HT-29 (cell line): ENCODE measurements around the gene C14orf39. TPM values are rescaled to one million over a fixed set of nuclear protein-coding genes. Genes with fewer than 3 reads are reported as not detected.

ENCODE experiments used
- DNase-seq: peaks from one replicate; pipeline ENCODE4 v3.0.0-alpha.2; 2015; ENCODE audit warnings: low spot score
- total RNA-seq: library from RNA; depleted of rRNA; stranded (reverse); fragments of >200 nt; shearing (Covaris generic); gene quantifications from 2 replicates; pipeline ENCODE4 v1.2.3, GENCODE V29; 2014; rRNA removed

The C14orf39 gene
- not detected in 2 replicates for total RNA-seq

GRCh38 chr14:60485598-60486251 lies at the start of gene C14orf39:
C14orf39 (minus strand) TSS chr14:60486063; CDS start chr14:60485078, 985 bp downstream.
- no peak for DNase-seq

- no peak for DNase-seq
These were observed 46.6 kb upstream of the C14orf39 start for GRCh38 chr14:60532442-60532841.

- DNase-seq: no peak
These were observed 29.8 kb upstream of the C14orf39 start for GRCh38 chr14:60515511-60516289.

GRCh38 chr14:60514741-60515491 lies 29.1 kb upstream of the C14orf39 start:
- DNase-seq: no peak

GRCh38 chr14:60514378-60514740 lies 28.5 kb upstream of the C14orf39 start:
- DNase-seq: no peak

GRCh38 chr14:60512973-60513571 lies 27.2 kb upstream of the C14orf39 start:
- no peak for DNase-seq

- DNase-seq: no peak
These were observed 26.3 kb upstream of the C14orf39 start for GRCh38 chr14:60512126-60512525.

GRCh38 chr14:60510951-60511599 lies 25.2 kb upstream of the C14orf39 start:
- no peak for DNase-seq

- no peak for DNase-seq
These were observed 24.5 kb upstream of the C14orf39 start for GRCh38 chr14:60510254-60510950.

GRCh38 chr14:60509438-60510253 lies 23.8 kb upstream of the C14orf39 start:
- no peak for DNase-seq

GRCh38 chr14:60508707-60509437 lies 23.0 kb upstream of the C14orf39 start, which contains the start of gene SIX6:
SIX6 (plus strand) TSS chr14:60509146; CDS start chr14:60509399, 253 bp downstream.
- no peak for DNase-seq

- DNase-seq: no peak
These were observed 22.5 kb upstream of the C14orf39 start for GRCh38 chr14:60508363-60508706.

GRCh38 chr14:60506985-60507829 lies 21.3 kb upstream of the C14orf39 start:
- no peak for DNase-seq

- no peak for DNase-seq
These were observed 20.7 kb upstream of the C14orf39 start for GRCh38 chr14:60506462-60506984.

- DNase-seq: no peak
These were observed 20.1 kb upstream of the C14orf39 start for GRCh38 chr14:60506010-60506409.

- no peak for DNase-seq
These were observed 19.6 kb upstream of the C14orf39 start for GRCh38 chr14:60505448-60505847.

GRCh38 chr14:60502541-60502940 lies 16.7 kb upstream of the C14orf39 start:
- no peak for DNase-seq

- no peak for DNase-seq
These were observed 10.1 kb upstream of the C14orf39 start for GRCh38 chr14:60495946-60496345.
